NB4 (cell line): ENCODE measurements around the gene CLIP4.

Experiments
- DNase-seq: peaks from one replicate; pipeline ENCODE4 v3.0.0; 2010; ENCODE audit warnings: low read depth
- H3K4me3 ChIP-seq: one replicate; pipeline ENCODE4 v1.5.1; 2011; ENCODE audit warnings: mild to moderate bottlenecking, low read depth, low read length, moderate library complexity
- CTCF ChIP-seq: IDR thresholded peaks from one replicate; pipeline ENCODE4 v1.5.1; 2012; ENCODE audit warnings: low read depth, low read length
- MYC ChIP-seq: IDR thresholded peaks from 2 replicates; pipeline ENCODE4 v1.6.1; 2011; ENCODE audit warnings: low read depth, low read length
- POLR2A ChIP-seq: IDR thresholded peaks from 2 replicates; pipeline ENCODE4 v1.6.1; 2011; ENCODE audit warnings: mild to moderate bottlenecking; ENCODE audit not compliant: insufficient read length; ENCODE audit errors: extremely low read depth
- TF ChIP-seq, protein P1 (sequence below): IDR thresholded peaks from 2 replicates; pipeline ENCODE4 v1.6.1; 2011; ENCODE audit warnings: low read depth, low read length

The CLIP4 gene

DNA sequence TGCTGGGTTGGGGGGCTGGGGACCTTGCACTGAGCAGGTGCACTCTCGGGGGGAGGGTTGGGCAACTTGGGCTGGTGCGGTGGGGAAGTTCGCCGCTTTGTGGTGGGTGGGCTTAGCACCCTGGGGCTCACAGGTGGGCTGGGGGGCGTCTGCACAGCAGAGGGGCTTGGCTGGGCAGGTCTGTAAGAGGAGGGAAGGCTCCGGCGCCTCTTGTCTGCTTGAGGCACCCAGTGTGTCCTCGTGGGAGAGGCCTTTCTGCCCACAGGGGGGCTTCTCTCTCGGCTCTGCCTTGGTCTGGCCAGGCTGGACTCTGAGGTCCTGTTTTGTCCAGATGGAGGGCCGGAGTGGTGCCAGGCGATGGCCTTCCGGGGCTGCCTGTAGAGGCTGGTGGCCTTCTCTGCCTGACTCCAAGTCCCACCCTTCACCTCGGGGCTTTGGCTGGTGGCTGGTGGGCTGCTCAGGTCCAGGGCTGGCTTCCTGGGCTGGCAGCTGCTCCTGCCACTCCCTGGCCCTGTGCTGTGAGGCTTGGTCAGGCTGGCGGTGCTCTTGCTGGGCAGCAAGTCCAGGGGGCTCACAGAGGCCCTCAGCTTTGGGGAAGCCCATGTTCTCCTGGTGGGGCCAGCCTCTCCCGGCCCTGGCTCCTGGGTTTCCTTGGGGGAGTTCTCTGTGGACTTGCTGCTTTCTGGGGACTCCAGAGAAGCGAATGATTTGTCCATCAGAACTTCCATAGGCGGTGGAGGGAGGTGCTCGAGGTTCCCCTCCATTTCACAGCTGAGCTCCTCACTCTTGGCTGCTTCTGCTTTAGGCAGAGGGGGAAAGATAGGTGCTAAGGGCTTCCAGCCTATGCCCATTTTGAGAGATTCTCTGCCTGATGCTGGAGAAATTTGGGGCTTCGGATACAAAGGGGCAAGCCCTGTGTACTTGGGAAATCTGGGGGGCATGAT, 43.9 kb upstream of the CLIP4 start:
- TF ChIP-seq MYC (no peak), CTCF (no peak), POLR2A (no peak)
- TF ChIP-seq, protein P1, sequence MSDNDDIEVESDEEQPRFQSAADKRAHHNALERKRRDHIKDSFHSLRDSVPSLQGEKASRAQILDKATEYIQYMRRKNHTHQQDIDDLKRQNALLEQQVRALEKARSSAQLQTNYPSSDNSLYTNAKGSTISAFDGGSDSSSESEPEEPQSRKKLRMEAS = no peak
- DNase-seq = no peak
- no peak overlapping the region for H3K4me3 ChIP-seq

- H3K4me3 ChIP-seq = no peak overlapping the region
- TF ChIP-seq CTCF (no peak), POLR2A (no peak), MYC (no peak)
- TF ChIP-seq, protein P1 = no peak
- no peak for DNase-seq
Measured at GRCh38 chr2:29072251-29072650, 43.0 kb upstream of the CLIP4 start.

DNA sequence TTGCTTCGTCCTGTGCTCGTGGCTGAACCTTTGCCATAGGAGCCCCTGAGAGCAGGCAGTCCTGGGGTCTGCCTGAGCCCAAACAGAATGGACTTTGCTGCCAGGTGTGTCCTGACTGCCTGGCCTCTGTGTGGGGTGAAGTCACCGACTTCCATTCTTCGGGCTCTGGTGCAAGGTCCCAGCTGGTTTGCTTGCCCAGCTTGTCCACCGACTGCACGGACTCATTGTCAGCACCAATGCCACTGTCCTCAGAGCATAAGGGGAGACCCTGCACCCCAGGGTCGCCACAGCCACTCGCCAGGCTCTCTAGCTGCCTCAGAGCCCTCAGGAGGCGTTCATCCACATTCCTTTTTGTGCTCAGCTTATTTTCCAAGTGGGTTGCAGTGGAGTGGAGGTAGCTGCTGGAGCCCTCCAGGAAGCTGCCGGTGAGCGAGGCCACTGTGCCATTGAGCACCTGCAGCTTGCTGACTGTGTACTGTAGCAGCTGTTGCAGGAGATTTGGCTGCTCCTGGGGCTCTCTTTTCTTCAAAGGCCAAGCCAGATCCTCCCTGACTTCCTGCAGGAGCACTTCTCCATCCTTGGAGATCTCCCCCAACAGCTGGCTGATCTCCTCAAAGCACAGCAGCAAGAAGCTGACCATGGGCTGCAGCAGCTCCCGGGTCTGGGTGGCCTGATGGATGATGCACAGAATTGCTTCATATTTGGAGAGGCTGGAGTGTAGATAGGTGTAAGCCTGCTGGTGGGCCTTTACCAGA, 42.1 kb upstream of the CLIP4 start:
- TF ChIP-seq MYC = no peak
- TF ChIP-seq POLR2A = no peak
- TF ChIP-seq, protein P1 = no peak
- no peak for TF ChIP-seq CTCF
- no peak for DNase-seq
- no peak overlapping the region for H3K4me3 ChIP-seq

GRCh38 chr2:29073933-29074332, 41.3 kb upstream of the CLIP4 start:
- DNase-seq = no peak
- TF ChIP-seq CTCF = no peak
- TF ChIP-seq, protein P1 = no peak
- no peak for TF ChIP-seq POLR2A
- no peak for TF ChIP-seq MYC
- H3K4me3 ChIP-seq = no peak overlapping the region

- H3K4me3 ChIP-seq = no peak within 1 kb of the TSS
- TF ChIP-seq, protein P1 = no peak
- TF ChIP-seq POLR2A (no peak), MYC (no peak)
- no peak for DNase-seq
Measured at GRCh38 chr2:29074411-29074810, 40.8 kb upstream of the CLIP4 start, which contains the start of gene PCARE. PCARE (minus strand) TSS chr2:29074523; CDS start chr2:29074261, 262 bp downstream.
